ENCODE data around the gene DIP2C. TPM values are rescaled to one million over a fixed set of nuclear protein-coding genes. Genes with fewer than 3 reads are reported as not detected.

Gene DIP2C
- total RNA-seq, 2 experiments from 2014 or later = 0.85 to 0.95 TPM

- Mint-ChIP-seq H3K4me3 (peak overlapping the region; percentile 69), H3K9me3 (no peaks in the 10 kb centered on the region), H3K4me1 (ENCODE audit: low read depth) (peaks cover 6% of the 10 kb centered on the region), H3K36me3 (ENCODE audit: low read depth) (no peaks in the 10 kb centered on the region), H3K27ac (no peak overlapping the region), H3K27me3 (no peaks in the 10 kb centered on the region)
- TF ChIP-seq, protein P1, sequence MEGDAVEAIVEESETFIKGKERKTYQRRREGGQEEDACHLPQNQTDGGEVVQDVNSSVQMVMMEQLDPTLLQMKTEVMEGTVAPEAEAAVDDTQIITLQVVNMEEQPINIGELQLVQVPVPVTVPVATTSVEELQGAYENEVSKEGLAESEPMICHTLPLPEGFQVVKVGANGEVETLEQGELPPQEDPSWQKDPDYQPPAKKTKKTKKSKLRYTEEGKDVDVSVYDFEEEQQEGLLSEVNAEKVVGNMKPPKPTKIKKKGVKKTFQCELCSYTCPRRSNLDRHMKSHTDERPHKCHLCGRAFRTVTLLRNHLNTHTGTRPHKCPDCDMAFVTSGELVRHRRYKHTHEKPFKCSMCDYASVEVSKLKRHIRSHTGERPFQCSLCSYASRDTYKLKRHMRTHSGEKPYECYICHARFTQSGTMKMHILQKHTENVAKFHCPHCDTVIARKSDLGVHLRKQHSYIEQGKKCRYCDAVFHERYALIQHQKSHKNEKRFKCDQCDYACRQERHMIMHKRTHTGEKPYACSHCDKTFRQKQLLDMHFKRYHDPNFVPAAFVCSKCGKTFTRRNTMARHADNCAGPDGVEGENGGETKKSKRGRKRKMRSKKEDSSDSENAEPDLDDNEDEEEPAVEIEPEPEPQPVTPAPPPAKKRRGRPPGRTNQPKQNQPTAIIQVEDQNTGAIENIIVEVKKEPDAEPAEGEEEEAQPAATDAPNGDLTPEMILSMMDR (IDR thresholded peaks at IDR 0.05) = no peak
- no peak for DNase-seq
- CTCF ChIA-PET = no interaction called here
- POLR2A ChIA-PET = no interaction called here
- ATAC-seq = no peak
- intact Hi-C loops (cut with micrococcal nuclease) = no loop called here
These were observed 203.7 kb downstream of the DIP2C start for GRCh38 chr10:485776-486175.

DNA sequence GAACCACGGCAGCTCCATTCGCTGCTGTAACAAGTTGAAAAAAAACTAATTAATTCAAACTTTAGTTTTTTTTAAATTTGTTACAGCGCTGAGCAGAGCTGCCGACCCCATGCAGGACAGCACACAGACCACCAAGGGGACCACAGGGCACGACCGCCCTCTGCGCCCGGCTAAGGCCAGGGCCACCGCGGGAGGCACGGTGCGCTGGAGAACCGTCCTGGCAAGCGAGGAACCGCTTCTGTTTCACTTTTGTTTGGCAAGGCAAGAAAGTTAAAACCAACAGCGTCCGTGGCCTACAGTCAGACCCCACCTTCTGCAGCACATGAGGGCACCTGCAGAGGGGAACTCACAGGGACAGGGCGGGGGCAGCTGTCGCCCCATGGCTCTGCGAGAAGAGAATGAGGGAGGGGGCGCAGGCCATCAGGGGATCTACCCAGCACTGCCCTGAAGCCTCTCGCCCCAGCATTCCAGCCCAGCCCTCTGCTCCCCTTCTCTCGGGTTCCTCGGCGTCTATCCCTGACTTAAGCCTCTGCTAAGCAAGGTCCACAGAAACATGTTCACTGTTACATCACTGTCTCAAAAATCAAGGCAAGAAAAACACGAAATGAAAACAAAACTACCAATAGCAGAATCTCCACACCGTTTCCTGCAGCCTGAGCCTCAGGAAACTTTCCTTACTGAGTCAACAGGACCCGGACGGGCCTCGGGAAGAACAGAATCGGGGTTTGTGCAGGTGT is 204.4 kb downstream of the DIP2C start:
- ATAC-seq (peak; percentile 71), DNase-seq (peak; percentile 29)
- H3K4me1 Mint-ChIP-seq (ENCODE audit: low read depth) = peaks cover 6% of the 10 kb centered on the region
- ChIA-PET CTCF (no interaction called here), POLR2A (no interaction called here)
- intact Hi-C loops (cut with micrococcal nuclease) = no loop called here
- H3K9me3 Mint-ChIP-seq = no peaks in the 10 kb centered on the region
- peak overlapping the region; percentile 69 for H3K4me3 Mint-ChIP-seq
- no peaks in the 10 kb centered on the region for H3K27me3 Mint-ChIP-seq
- no peaks in the 10 kb centered on the region for H3K36me3 Mint-ChIP-seq (ENCODE audit: low read depth)
- H3K27ac Mint-ChIP-seq = peak overlapping the region; percentile 73
- TF ChIP-seq, protein P1 (IDR thresholded peaks at IDR 0.05) = no peak

GRCh38 chr10:484441-484924 is 205.0 kb downstream of the DIP2C start:
- Mint-ChIP-seq H3K4me1 (ENCODE audit: low read depth) (peaks cover 6% of the 10 kb centered on the region), H3K9me3 (no peaks in the 10 kb centered on the region), H3K27me3 (no peaks in the 10 kb centered on the region), H3K36me3 (ENCODE audit: low read depth) (no peaks in the 10 kb centered on the region), H3K27ac (peak overlapping the region; percentile 73), H3K4me3 (peak overlapping the region; percentile 69)
- TF ChIP-seq, protein P1 (IDR thresholded peaks at IDR 0.05) = no peak
- intact Hi-C loops (cut with micrococcal nuclease) = no loop called here
- CTCF ChIA-PET = no interaction called here
- POLR2A ChIA-PET = no interaction called here
- DNase-seq (peak; percentile 27), ATAC-seq (peak; percentile 67)

GRCh38 chr10:483261-483660 is 206.2 kb downstream of the DIP2C start:
- H3K27me3 Mint-ChIP-seq = no peaks in the 10 kb centered on the region
- H3K36me3 Mint-ChIP-seq (ENCODE audit: low read depth) = no peaks in the 10 kb centered on the region
- ATAC-seq = no peak
- POLR2A ChIA-PET = no interaction called here
- H3K9me3 Mint-ChIP-seq = no peaks in the 10 kb centered on the region
- DNase-seq = no peak
- H3K4me1 Mint-ChIP-seq (ENCODE audit: low read depth) = peaks cover 6% of the 10 kb centered on the region
- H3K27ac Mint-ChIP-seq = no peak overlapping the region
- TF ChIP-seq, protein P1 (IDR thresholded peaks at IDR 0.05) = no peak
- intact Hi-C loops (cut with micrococcal nuclease) = no loop called here
- CTCF ChIA-PET = interaction anchor here (1.1 kb wide), 1 partner anchor 13 kb away, joined by 3 read pairs; no protein-coding TSS in a partner anchor
- no peak overlapping the region for H3K4me3 Mint-ChIP-seq

DNA sequence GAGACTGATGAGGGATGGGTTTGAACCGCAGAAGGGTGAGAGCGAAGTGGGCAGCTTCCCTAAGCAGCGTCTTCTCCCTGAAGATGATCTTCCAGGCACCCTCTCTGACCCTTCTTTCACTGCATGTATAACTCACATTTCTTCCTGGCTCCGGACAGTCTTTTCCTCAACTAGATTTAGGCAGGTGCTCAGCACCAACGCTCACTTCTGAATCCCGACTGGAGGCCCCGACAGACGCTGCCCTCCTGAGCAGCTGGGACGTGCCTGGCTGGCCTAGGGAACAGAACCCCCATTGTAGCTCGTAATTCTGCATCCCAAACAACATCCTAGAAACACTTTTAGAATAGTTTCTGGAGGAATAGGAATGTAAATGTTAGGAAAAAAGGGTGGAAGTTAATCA is 206.6 kb downstream of the DIP2C start:
- POLR2A ChIA-PET = no interaction called here
- H3K27ac Mint-ChIP-seq = no peak overlapping the region
- ATAC-seq (no peak), DNase-seq (no peak)
- TF ChIP-seq, protein P1 (IDR thresholded peaks at IDR 0.05) = no peak
- H3K4me1 Mint-ChIP-seq (ENCODE audit: low read depth) = peaks cover 6% of the 10 kb centered on the region
- H3K9me3 Mint-ChIP-seq = no peaks in the 10 kb centered on the region
- CTCF ChIA-PET = interaction anchor here (1.1 kb wide), 1 partner anchor 13 kb away, joined by 3 read pairs; no protein-coding TSS in a partner anchor
- H3K27me3 Mint-ChIP-seq = no peaks in the 10 kb centered on the region
- no peaks in the 10 kb centered on the region for H3K36me3 Mint-ChIP-seq (ENCODE audit: low read depth)
- intact Hi-C loops (cut with micrococcal nuclease) = no loop called here
- no peak overlapping the region for H3K4me3 Mint-ChIP-seq
